ENCODE data around the gene SLC66A1. TPM values are rescaled to one million over a fixed set of nuclear protein-coding genes. Genes with fewer than 3 reads are reported as not detected.

The SLC66A1 gene
- total RNA-seq, 1 experiment from 2014 or later, result 22.5 TPM

GRCh38 chr1:19357299-19357986, 45.3 kb downstream of the SLC66A1 start:
- peaks cover 4% of the 10 kb centered on the region for H3K79me1 ChIP-seq (ENCODE audit: insufficient read depth, low read depth, low read length, poor library complexity, severe bottlenecking)
- no peak overlapping the region; a peak in 1 of 5 replicates for H3K4me3 Mint-ChIP-seq
- no peak overlapping the region for H2BK120ac ChIP-seq (ENCODE audit: low read depth, low read length, poor library complexity, severe bottlenecking)
- H3K4me1 ChIP-seq (ENCODE audit: insufficient read depth, low read length), result 0 out of 2 replicates have a peak, but pooled peaks cover 3% of the 10 kb centered on the region
- H3K9ac ChIP-seq (ENCODE audit: extremely low read depth, insufficient read length, low read length), result no peak overlapping the region
- H3K27me3 ChIP-seq (ENCODE audit: insufficient read depth, low read length), result no peaks in the 10 kb centered on the region
- H3K4ac ChIP-seq (ENCODE audit: low read depth, low read length), result no peak overlapping the region
- no peak overlapping the region for H2BK15ac ChIP-seq (ENCODE audit: low read depth, low read length)
- no peak overlapping the region for H3K27ac ChIP-seq (ENCODE audit: insufficient read length, low read depth, low read length)
- H3T11ph ChIP-seq (ENCODE audit: low read length), result no peak overlapping the region
- no peak overlapping the region for H3K23ac ChIP-seq (ENCODE audit: insufficient read length, low read depth, low read length)
- no peaks in the 10 kb centered on the region for H3K23me2 ChIP-seq (ENCODE audit: insufficient read length, low read depth, low read length, poor library complexity, severe bottlenecking)
- H2BK5ac ChIP-seq (ENCODE audit: insufficient read length, low read length), result no peak overlapping the region
- H3K36me3 Mint-ChIP-seq (ENCODE audit: insufficient read depth in 1 of 3, low read depth in 3 of 3), result peaks cover 22 to 45% (median 39%) of the 10 kb centered on the region in 3 experiments
- H3K79me2 ChIP-seq (ENCODE audit: insufficient read depth, low read length), result 0 out of 2 replicates have a peak, but pooled peaks cover 1% of the 10 kb centered on the region
- DNase-seq, result no peak
- no peak overlapping the region for H3K4me2 ChIP-seq (ENCODE audit: insufficient read depth, insufficient read length, low read length)
- H3K9me3 ChIP-seq (ENCODE audit: control insufficient read depth, low read depth, low read length), result no peaks in the 10 kb centered on the region
- no peak overlapping the region for H4K5ac ChIP-seq (ENCODE audit: insufficient read length, low read depth, low read length)
- H3K4me1 Mint-ChIP-seq, result peaks cover 34 to 42% of the 10 kb centered on the region in 2 experiments
- no peak overlapping the region for H4K91ac ChIP-seq (ENCODE audit: insufficient read length, low read depth, low read length)
- H2AFZ ChIP-seq (ENCODE audit: low read length), result no peak overlapping the region
- H3K9me3 Mint-ChIP-seq, result no peaks in the 10 kb centered on the region
- no peaks in the 10 kb centered on the region for H4K20me1 ChIP-seq (ENCODE audit: control insufficient read depth, insufficient read depth, insufficient read length)
- TF ChIP-seq, protein P1, sequence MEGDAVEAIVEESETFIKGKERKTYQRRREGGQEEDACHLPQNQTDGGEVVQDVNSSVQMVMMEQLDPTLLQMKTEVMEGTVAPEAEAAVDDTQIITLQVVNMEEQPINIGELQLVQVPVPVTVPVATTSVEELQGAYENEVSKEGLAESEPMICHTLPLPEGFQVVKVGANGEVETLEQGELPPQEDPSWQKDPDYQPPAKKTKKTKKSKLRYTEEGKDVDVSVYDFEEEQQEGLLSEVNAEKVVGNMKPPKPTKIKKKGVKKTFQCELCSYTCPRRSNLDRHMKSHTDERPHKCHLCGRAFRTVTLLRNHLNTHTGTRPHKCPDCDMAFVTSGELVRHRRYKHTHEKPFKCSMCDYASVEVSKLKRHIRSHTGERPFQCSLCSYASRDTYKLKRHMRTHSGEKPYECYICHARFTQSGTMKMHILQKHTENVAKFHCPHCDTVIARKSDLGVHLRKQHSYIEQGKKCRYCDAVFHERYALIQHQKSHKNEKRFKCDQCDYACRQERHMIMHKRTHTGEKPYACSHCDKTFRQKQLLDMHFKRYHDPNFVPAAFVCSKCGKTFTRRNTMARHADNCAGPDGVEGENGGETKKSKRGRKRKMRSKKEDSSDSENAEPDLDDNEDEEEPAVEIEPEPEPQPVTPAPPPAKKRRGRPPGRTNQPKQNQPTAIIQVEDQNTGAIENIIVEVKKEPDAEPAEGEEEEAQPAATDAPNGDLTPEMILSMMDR (conservative IDR thresholded peaks at IDR 0.05), result no peak
- no peak overlapping the region for H4K8ac ChIP-seq (replicated peaks; ENCODE audit: insufficient read length, low read depth, low read length)
- no peak overlapping the region for H2BK20ac ChIP-seq (ENCODE audit: low read depth, low read length, poor library complexity, severe bottlenecking)
- peak overlapping the region; percentile 21 to 64 (median 55); a peak in 2 of 7 replicates for H3K27ac Mint-ChIP-seq
- no CpG with 5 or more reads among the region's 13 CpGs for WGBS (ENCODE audit: extremely low coverage, insufficient read length, low lambda C conversion rate)
- H3K56ac ChIP-seq (ENCODE audit: insufficient read length, low read depth, low read length), result no peak overlapping the region
- no peaks in the 10 kb centered on the region for H3K27me3 Mint-ChIP-seq (ENCODE audit: low read depth)
- H2BK12ac ChIP-seq (ENCODE audit: insufficient read length, low read depth, low read length), result no peak overlapping the region
- no peak overlapping the region for H3K18ac ChIP-seq (ENCODE audit: insufficient read length, low read depth, low read length)
- H2AK5ac ChIP-seq (ENCODE audit: insufficient read length, low read length), result no peak overlapping the region
- H3K14ac ChIP-seq (ENCODE audit: insufficient read depth, low read length), result no peak overlapping the region
